Activated B cell treated with CpG ODN at 0.5 μM for 24 hours (primary cell): ENCODE measurements around the gene PTPN14. TPM values are rescaled to one million over a fixed set of nuclear protein-coding genes. Genes with fewer than 3 reads are reported as not detected.

Source experiments
- ATAC-seq: fragments of 200-7000 bp; cut with Tn5 transposase; one replicate; pipeline ENCODE4 v1.10.0; 2021; ENCODE audit warnings: low read depth, mild to moderate bottlenecking, moderate library complexity
- CTCF ChIA-PET: fragments of 350-600 bp; sonication (Branson Sonifier 250); formaldehyde crosslinking; loops from one replicate; lab custom pipeline; 2021; ENCODE audit warnings: antibody characterized with exemption; lab: Charles Lee
- POLR2A ChIA-PET: fragments of 350-600 bp; sonication (Branson Sonifier 250); formaldehyde crosslinking; loops from one replicate; lab custom pipeline; 2021; ENCODE audit warnings: antibody characterized with exemption; lab: Charles Lee
- DNase-seq: peaks from one replicate; pipeline ENCODE4 v3.0.0; 2022
- H3K27ac Mint-ChIP-seq: one replicate; pipeline ENCODE4 v1.8.0; 2020; ENCODE audit warnings: mixed read lengths
- H3K27me3 Mint-ChIP-seq: one replicate; pipeline ENCODE4 v1.8.0; 2021; ENCODE audit warnings: mixed read lengths
- H3K36me3 Mint-ChIP-seq: one replicate; pipeline ENCODE4 v1.8.0; 2021; ENCODE audit warnings: low read depth, mixed read lengths
- H3K4me1 Mint-ChIP-seq: one replicate; pipeline ENCODE4 v1.8.0; 2021; ENCODE audit warnings: mixed read lengths
- H3K4me3 Mint-ChIP-seq: one replicate; pipeline ENCODE4 v1.8.0; 2020; ENCODE audit warnings: mild to moderate bottlenecking, mixed read lengths
- H3K9me3 Mint-ChIP-seq: one replicate; pipeline ENCODE4 v1.8.0; 2020; ENCODE audit warnings: mixed read lengths
- intact Hi-C: fragments of 100-400 bp; cut with micrococcal nuclease; formaldehyde crosslinking; loops from one replicate; pipeline ENCODE4 v1.15.1; 2024
- total RNA-seq: library from RNA; stranded (reverse); gene quantifications from 2 replicates; pipeline ENCODE4 v1.2.3, GENCODE V29; 2022
- TF ChIP-seq, protein P1 (sequence below): fragments of 200-600 bp; IDR thresholded peaks from one replicate; pipeline ENCODE4 v1.8.0; 2022; ENCODE audit warnings: antibody characterized with exemption, mild to moderate bottlenecking

PTPN14 gene
- total RNA-seq, 1 donor from 2014 or later: not detected

DNA sequence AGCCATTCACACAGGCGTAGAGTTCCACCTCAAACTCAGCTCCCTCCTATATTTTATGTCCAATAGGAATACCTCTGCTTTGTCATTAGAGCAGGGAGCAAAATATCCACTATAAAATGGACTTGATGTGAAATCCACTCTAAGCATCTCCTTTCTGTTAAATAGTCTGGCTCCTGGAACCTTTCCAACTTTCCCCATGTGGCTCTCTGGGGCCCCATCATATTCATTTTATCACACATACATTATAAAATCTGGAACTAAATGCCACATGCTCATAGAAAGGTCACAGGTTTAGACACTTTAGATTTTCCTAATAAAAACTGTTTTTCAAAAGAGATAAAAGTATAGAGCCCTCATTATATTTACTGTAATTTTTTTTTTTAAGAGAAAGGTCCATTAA is 82.1 kb downstream of the PTPN14 start:
- peaks cover 5% of the 10 kb centered on the region for H3K27me3 Mint-ChIP-seq
- ChIA-PET POLR2A (no interaction called here), CTCF (no interaction called here)
- H3K4me1 Mint-ChIP-seq: no peaks in the 10 kb centered on the region
- H3K4me3 Mint-ChIP-seq: no peak overlapping the region
- intact Hi-C loops: no loop called here
- TF ChIP-seq, protein P1, sequence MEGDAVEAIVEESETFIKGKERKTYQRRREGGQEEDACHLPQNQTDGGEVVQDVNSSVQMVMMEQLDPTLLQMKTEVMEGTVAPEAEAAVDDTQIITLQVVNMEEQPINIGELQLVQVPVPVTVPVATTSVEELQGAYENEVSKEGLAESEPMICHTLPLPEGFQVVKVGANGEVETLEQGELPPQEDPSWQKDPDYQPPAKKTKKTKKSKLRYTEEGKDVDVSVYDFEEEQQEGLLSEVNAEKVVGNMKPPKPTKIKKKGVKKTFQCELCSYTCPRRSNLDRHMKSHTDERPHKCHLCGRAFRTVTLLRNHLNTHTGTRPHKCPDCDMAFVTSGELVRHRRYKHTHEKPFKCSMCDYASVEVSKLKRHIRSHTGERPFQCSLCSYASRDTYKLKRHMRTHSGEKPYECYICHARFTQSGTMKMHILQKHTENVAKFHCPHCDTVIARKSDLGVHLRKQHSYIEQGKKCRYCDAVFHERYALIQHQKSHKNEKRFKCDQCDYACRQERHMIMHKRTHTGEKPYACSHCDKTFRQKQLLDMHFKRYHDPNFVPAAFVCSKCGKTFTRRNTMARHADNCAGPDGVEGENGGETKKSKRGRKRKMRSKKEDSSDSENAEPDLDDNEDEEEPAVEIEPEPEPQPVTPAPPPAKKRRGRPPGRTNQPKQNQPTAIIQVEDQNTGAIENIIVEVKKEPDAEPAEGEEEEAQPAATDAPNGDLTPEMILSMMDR: no peak
- ATAC-seq: no peak
- DNase-seq: no peak
- no peaks in the 10 kb centered on the region for H3K9me3 Mint-ChIP-seq
- no peaks in the 10 kb centered on the region for H3K36me3 Mint-ChIP-seq
- H3K27ac Mint-ChIP-seq: no peak overlapping the region

DNA sequence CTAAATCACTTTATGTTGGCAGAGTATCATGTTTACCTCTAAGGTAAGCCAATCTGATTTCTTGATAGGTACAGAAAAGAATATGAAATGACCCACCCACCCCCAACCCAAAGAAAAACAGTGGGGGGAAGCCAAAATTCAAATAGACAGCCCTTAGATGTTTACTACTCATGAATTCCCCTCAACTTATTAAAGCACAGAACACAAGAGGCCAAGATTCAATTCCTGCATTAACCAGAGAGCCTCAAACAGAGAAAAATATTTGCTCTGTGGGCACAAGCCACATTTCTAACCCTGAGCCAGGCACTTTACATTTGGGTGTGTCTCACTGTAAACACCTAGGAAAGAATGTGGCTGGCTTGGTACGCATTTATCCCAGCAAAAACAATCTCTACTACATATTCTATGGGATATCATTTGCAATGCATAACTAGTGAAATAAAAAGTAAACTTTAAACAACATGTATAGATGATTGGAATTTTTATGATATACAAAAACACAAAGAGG is 84.3 kb downstream of the PTPN14 start:
- ChIA-PET POLR2A (no interaction called here), CTCF (no interaction called here)
- DNase-seq (no peak), ATAC-seq (no peak)
- Mint-ChIP-seq H3K9me3 (no peaks in the 10 kb centered on the region), H3K4me3 (no peak overlapping the region), H3K36me3 (no peaks in the 10 kb centered on the region), H3K27ac (no peak overlapping the region), H3K27me3 (peaks cover 4% of the 10 kb centered on the region), H3K4me1 (no peaks in the 10 kb centered on the region)
- intact Hi-C loops: no loop called here
- TF ChIP-seq, protein P1: no peak

DNA sequence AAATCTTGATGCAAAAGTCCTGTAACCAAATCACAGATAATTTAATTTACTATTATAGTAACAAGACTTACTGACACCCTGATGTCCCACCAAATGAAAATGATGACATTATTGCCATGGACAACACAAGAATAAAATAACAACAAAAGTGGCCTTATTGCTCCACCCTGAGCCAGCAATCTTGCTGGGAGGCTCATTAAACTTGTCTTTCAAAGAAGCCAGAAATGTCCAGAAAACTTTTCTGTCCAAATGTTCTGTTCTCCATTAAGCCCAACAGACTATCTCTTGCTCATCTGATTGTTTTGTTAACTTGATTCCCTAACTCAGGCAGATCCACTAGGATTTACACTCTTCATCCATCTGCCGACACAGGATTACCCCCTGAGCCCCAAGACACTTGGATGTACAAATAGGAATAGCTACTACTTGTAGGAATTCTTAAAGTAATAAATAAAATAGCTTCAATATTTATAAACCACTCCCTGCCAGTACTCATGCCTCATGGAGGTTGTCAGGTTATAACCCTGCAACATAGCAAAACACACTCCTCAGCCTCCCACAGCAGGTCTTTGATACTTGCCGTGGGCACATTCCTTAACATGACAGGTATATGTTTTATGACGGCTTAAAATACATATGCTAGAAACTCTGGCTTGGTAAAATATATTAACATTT is 84.9 kb downstream of the PTPN14 start:
- no peak for ATAC-seq
- TF ChIP-seq, protein P1: no peak
- POLR2A ChIA-PET: no interaction called here

DNA sequence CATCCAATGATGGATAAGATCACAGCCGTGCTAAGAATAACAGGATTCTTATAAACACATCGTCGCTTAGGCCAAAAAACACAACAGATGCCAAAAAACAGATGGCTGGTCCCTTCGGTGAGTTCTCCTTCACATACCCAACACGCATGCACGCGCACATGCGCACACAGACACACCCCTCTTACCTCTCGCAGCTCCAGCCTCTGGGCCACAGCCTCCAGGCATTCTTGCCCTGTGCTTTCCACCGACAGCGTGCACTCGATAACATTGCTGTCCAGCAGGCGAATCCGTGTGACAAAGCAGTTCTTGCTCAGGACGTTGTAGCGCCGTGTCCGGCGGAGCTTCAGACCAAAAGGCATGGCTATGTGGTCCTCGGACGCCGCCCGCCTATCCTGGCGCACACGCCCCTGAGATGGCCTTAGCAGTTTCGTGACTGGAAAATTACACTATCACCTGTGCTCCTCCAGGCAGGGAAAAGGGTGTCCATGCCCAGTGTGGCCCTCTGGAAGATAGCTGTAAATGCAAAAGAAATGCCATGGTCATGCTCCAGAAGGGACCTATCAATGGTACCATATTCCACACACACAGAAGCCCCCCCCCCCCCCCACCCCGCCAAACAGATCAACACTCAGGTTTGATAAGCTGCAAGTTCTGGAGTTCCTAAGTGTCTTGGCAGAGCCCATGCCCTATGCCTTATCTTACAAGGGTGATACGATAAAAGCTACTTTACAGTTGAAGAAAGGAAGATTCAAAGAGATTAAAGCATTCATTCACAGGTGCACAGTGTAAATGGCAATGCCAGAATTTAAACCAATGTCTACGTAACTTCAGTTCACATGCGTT is 86.7 kb downstream of the PTPN14 start:
- intact Hi-C loops: no loop called here
- H3K27ac Mint-ChIP-seq: no peak overlapping the region
- H3K27me3 Mint-ChIP-seq: peaks cover 4% of the 10 kb centered on the region
- POLR2A ChIA-PET: no interaction called here
- TF ChIP-seq, protein P1: no peak
- no peaks in the 10 kb centered on the region for H3K9me3 Mint-ChIP-seq
- DNase-seq (no peak), ATAC-seq (no peak)
- CTCF ChIA-PET: no interaction called here
- no peaks in the 10 kb centered on the region for H3K36me3 Mint-ChIP-seq
- no peak overlapping the region for H3K4me3 Mint-ChIP-seq
- no peaks in the 10 kb centered on the region for H3K4me1 Mint-ChIP-seq

More for the DNA sequence above, 84.9 kb downstream of the PTPN14 start:
- H3K27ac Mint-ChIP-seq: no peak overlapping the region
- H3K4me1 Mint-ChIP-seq: no peaks in the 10 kb centered on the region
- CTCF ChIA-PET: no interaction called here
- H3K27me3 Mint-ChIP-seq: peaks cover 4% of the 10 kb centered on the region
- DNase-seq: no peak
- intact Hi-C loops: no loop called here
- H3K4me3 Mint-ChIP-seq: no peak overlapping the region
- H3K36me3 Mint-ChIP-seq: no peaks in the 10 kb centered on the region
- no peaks in the 10 kb centered on the region for H3K9me3 Mint-ChIP-seq

DNA sequence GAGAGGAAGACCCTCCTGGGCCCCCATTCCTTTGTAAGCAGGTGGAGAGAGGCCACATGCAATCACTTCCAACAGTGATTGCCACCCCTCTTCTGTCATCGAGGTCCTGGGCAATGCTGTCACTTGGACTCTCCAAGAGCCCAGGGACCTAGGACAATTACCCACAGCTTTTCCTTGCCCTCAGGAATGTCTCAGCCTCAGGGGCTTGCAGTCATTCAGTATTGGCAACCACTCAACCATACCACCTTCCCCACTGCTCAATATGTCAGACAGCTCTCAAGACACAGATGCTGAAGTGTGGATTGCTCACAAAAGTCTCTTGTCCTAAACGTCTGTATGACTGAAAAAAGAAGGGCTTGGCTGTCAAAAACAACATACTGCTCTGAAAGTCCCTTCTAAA is 87.8 kb downstream of the PTPN14 start:
- Mint-ChIP-seq H3K4me1 (no peaks in the 10 kb centered on the region), H3K27ac (no peak overlapping the region), H3K9me3 (no peaks in the 10 kb centered on the region), H3K36me3 (no peaks in the 10 kb centered on the region), H3K4me3 (no peak overlapping the region), H3K27me3 (peaks cover 2% of the 10 kb centered on the region)
- ChIA-PET POLR2A (no interaction called here), CTCF (no interaction called here)
- DNase-seq: no peak
- intact Hi-C loops: no loop called here
- TF ChIP-seq, protein P1: no peak
- ATAC-seq: no peak
